WTC11 (cell line): ENCODE data around the gene TXN2. TPM values are rescaled to one million over a fixed set of nuclear protein-coding genes. Genes with fewer than 3 reads are reported as not detected.
"Not testable (repeated sequence)": the region's sequence is repeated elsewhere in the genome, so short reads cannot be mapped to it uniquely, and the experiment has no call there.

Experiments
- ATAC-seq: fragments of 200-7000 bp; cut with Tn5 transposase; 2 replicates; pipeline ENCODE4 v1.10.0; 2021; ENCODE audit warnings: mild to moderate bottlenecking, moderate library complexity
- CTCF ChIA-PET: fragments of 300-600 bp; sonication (Branson Sonifier 250); formaldehyde crosslinking; loops from one replicate; lab custom pipeline; 2021; ENCODE audit warnings: antibody characterized with exemption; lab: Charles Lee
- POLR2A ChIA-PET: fragments of 350-600 bp; sonication (Branson Sonifier 250); formaldehyde crosslinking; loops from one replicate; lab custom pipeline; 2021; ENCODE audit warnings: antibody characterized with exemption; lab: Charles Lee
- DNase-seq: peaks from one replicate; pipeline ENCODE4 v3.0.0; 2021; ENCODE audit warnings: low spot score
- H3K27ac Mint-ChIP-seq: 2 replicates; pipeline ENCODE4 v1.8.0; 2021; ENCODE audit warnings: mixed read lengths
- H3K27me3 Mint-ChIP-seq: 2 replicates; pipeline ENCODE4 v1.8.0; 2021; ENCODE audit warnings: low read depth, mild to moderate bottlenecking, moderate library complexity, mixed read lengths
- H3K36me3 Mint-ChIP-seq: 2 replicates; pipeline ENCODE4 v1.8.0; 2021; ENCODE audit warnings: mixed read lengths
- H3K4me1 Mint-ChIP-seq: 2 replicates; pipeline ENCODE4 v1.8.0; 2022; ENCODE audit warnings: mixed read lengths
- H3K4me3 Mint-ChIP-seq: 2 replicates; pipeline ENCODE4 v1.8.0; 2021; ENCODE audit warnings: mild to moderate bottlenecking, moderate library complexity, mixed read lengths
- H3K9me3 Mint-ChIP-seq: 2 replicates; pipeline ENCODE4 v1.8.0; 2021; ENCODE audit warnings: mixed read lengths
- ATF1 ChIP-seq: sonication (generic); formaldehyde crosslinking; IDR thresholded peaks from 2 replicates; pipeline ENCODE4 v1.8.1; 2023; ENCODE audit warnings: mild to moderate bottlenecking, moderate library complexity, missing genetic modification reagents
- EMX1 ChIP-seq: fragments of 250-450 bp; sonication (Bioruptor Pico); IDR thresholded peaks from 2 replicates; pipeline ENCODE4 v1.8.0; 2021; ENCODE audit warnings: mild to moderate bottlenecking
- GRHL2 ChIP-seq: fragments of 250-450 bp; sonication (Bioruptor Pico); IDR thresholded peaks from 2 replicates; pipeline ENCODE4 v1.8.0; 2022; ENCODE audit warnings: mild to moderate bottlenecking, moderate library complexity; ENCODE audit not compliant: insufficient replicate concordance, severe bottlenecking
- KAT7 ChIP-seq: sonication (generic); formaldehyde crosslinking; IDR thresholded peaks from 2 replicates; pipeline ENCODE4 v1.8.1; 2023; ENCODE audit warnings: missing genetic modification reagents, mild to moderate bottlenecking, borderline replicate concordance
- MXD4 ChIP-seq: fragments of 250-450 bp; sonication (Bioruptor Pico); IDR thresholded peaks from 2 replicates; pipeline ENCODE4 v1.8.0; 2021; ENCODE audit warnings: mild to moderate bottlenecking, moderate library complexity, borderline replicate concordance
- NFE2L1 ChIP-seq: sonication (generic); formaldehyde crosslinking; IDR thresholded peaks from 2 replicates; pipeline ENCODE4 v1.8.1; 2023; ENCODE audit warnings: missing genetic modification reagents
- NFYB ChIP-seq: sonication (generic); formaldehyde crosslinking; conservative IDR thresholded peaks from 2 replicates; pipeline ENCODE4 v1.8.0; 2022; ENCODE audit warnings: low read depth, missing genetic modification reagents
- NR3C1 ChIP-seq: sonication (generic); formaldehyde crosslinking; conservative IDR thresholded peaks from 2 replicates; pipeline ENCODE4 v1.8.1; 2023; ENCODE audit warnings: low read depth, mild to moderate bottlenecking, missing genetic modification reagents
- RELA ChIP-seq: sonication (generic); formaldehyde crosslinking; IDR thresholded peaks from 2 replicates; pipeline ENCODE4 v1.8.1; 2022; ENCODE audit warnings: missing genetic modification reagents, mild to moderate bottlenecking, borderline replicate concordance
- TP53 ChIP-seq: sonication (generic); formaldehyde crosslinking; IDR thresholded peaks from 2 replicates; pipeline ENCODE4 v1.8.1; 2023; ENCODE audit warnings: mild to moderate bottlenecking, missing genetic modification reagents
- ZBTB21 ChIP-seq: sonication (generic); formaldehyde crosslinking; IDR thresholded peaks from 2 replicates; pipeline ENCODE4 v1.8.1; 2023; ENCODE audit warnings: mild to moderate bottlenecking, missing genetic modification reagents, borderline replicate concordance
- total RNA-seq: library from RNA; stranded (reverse); gene quantifications from 3 replicates; pipeline ENCODE4 v1.2.3, GENCODE V29; 2021
- TF ChIP-seq, protein P1 (sequence below): sonication (generic); formaldehyde crosslinking; IDR thresholded peaks from 2 replicates; pipeline ENCODE4 v1.8.0; 2023; ENCODE audit warnings: missing genetic modification reagents, mild to moderate bottlenecking, borderline replicate concordance
- TF ChIP-seq, protein P2 (sequence below): sonication (generic); formaldehyde crosslinking; conservative IDR thresholded peaks from 2 replicates; pipeline ENCODE4 v1.8.1; 2022; ENCODE audit warnings: mild to moderate bottlenecking, missing genetic modification reagents
- TF ChIP-seq, protein P3 (sequence below): fragments of 250-450 bp; sonication (Bioruptor Pico); IDR thresholded peaks from 2 replicates; pipeline ENCODE4 v1.9.0; 2021; ENCODE audit warnings: moderate library complexity, mild to moderate bottlenecking, inconsistent platforms, borderline replicate concordance
- TF ChIP-seq, protein P4 (sequence below): sonication (generic); formaldehyde crosslinking; IDR thresholded peaks from 2 replicates; pipeline ENCODE4 v1.8.0; 2022; ENCODE audit warnings: mild to moderate bottlenecking, missing genetic modification reagents
- TF ChIP-seq, protein P5 (sequence below): sonication (generic); formaldehyde crosslinking; IDR thresholded peaks from 2 replicates; pipeline ENCODE4 v1.8.1; 2022; ENCODE audit warnings: low read depth, mild to moderate bottlenecking, moderate library complexity, missing genetic modification reagents, borderline replicate concordance
- TF ChIP-seq, protein P6 (sequence below): sonication (generic); formaldehyde crosslinking; IDR thresholded peaks from 2 replicates; pipeline ENCODE4 v1.8.0; 2022; ENCODE audit warnings: mild to moderate bottlenecking, missing genetic modification reagents

The TXN2 gene
- total RNA-seq, 1 experiment from 2014 or later, result 57.6 TPM

DNA sequence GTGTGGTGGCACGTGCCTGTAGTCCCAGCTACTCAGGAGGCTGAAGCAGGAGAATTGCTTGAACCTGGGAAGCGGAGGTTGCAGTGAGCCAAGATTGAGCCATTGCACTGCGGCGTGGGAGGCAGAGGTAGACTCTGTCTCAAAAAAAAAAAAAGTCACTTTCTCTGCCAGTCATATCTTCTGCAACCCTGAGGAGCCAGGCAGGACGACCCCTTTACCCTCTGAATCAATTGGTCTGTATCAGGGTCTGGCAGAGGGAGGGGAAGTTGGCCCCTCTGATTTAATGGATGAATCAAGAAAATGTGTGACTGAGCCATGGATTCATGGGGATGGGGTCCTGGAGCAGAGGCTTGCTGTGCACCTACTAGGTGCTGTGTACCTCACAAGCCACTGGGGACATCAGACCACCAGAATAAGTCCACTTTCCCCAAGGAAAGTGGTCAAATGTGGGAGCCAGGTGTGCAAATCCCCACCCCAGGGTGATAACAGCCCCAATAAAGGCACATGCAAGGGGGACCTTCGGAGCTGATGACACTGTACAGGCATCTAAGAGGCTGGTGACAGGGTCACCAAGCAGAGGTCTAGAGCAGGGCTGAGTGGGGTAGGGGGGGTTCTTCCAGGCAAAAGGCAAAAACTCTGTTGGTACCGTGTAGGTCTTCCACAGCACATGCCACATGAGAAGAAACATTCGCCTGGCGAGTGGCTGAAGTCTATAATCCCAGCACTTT is 29.0 kb downstream of the TXN2 start:
- Mint-ChIP-seq H3K9me3 (no peaks in the 10 kb centered on the region), H3K27ac (no peak overlapping the region; the same call in 1 of the 2 replicates), H3K27me3 (peaks cover 7% of the 10 kb centered on the region), H3K4me1 (peaks cover 28% of the 10 kb centered on the region), H3K36me3 (no peaks in the 10 kb centered on the region), H3K4me3 (no peak overlapping the region)
- TF ChIP-seq RELA (CRISPR knock-in tag) (no peak), EMX1 (CRISPR knock-in tag) (no peak), TP53 (CRISPR knock-in tag) (no peak)
- TF ChIP-seq, protein P1, sequence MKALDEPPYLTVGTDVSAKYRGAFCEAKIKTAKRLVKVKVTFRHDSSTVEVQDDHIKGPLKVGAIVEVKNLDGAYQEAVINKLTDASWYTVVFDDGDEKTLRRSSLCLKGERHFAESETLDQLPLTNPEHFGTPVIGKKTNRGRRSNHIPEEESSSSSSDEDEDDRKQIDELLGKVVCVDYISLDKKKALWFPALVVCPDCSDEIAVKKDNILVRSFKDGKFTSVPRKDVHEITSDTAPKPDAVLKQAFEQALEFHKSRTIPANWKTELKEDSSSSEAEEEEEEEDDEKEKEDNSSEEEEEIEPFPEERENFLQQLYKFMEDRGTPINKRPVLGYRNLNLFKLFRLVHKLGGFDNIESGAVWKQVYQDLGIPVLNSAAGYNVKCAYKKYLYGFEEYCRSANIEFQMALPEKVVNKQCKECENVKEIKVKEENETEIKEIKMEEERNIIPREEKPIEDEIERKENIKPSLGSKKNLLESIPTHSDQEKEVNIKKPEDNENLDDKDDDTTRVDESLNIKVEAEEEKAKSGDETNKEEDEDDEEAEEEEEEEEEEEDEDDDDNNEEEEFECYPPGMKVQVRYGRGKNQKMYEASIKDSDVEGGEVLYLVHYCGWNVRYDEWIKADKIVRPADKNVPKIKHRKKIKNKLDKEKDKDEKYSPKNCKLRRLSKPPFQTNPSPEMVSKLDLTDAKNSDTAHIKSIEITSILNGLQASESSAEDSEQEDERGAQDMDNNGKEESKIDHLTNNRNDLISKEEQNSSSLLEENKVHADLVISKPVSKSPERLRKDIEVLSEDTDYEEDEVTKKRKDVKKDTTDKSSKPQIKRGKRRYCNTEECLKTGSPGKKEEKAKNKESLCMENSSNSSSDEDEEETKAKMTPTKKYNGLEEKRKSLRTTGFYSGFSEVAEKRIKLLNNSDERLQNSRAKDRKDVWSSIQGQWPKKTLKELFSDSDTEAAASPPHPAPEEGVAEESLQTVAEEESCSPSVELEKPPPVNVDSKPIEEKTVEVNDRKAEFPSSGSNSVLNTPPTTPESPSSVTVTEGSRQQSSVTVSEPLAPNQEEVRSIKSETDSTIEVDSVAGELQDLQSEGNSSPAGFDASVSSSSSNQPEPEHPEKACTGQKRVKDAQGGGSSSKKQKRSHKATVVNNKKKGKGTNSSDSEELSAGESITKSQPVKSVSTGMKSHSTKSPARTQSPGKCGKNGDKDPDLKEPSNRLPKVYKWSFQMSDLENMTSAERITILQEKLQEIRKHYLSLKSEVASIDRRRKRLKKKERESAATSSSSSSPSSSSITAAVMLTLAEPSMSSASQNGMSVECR (CRISPR knock-in tag), result no peak
- TF ChIP-seq, protein P2, sequence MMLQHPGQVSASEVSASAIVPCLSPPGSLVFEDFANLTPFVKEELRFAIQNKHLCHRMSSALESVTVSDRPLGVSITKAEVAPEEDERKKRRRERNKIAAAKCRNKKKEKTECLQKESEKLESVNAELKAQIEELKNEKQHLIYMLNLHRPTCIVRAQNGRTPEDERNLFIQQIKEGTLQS (CRISPR knock-in tag), result no peak
- TF ChIP-seq, protein P3, sequence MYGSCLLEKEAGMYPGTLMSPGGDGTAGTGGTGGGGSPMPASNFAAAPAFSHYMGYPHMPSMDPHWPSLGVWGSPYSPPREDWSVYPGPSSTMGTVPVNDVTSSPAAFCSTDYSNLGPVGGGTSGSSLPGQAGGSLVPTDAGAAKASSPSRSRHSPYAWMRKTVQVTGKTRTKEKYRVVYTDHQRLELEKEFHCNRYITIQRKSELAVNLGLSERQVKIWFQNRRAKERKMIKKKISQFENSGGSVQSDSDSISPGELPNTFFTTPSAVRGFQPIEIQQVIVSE (CRISPR knock-in tag), result no peak
- TF ChIP-seq, protein P4, sequence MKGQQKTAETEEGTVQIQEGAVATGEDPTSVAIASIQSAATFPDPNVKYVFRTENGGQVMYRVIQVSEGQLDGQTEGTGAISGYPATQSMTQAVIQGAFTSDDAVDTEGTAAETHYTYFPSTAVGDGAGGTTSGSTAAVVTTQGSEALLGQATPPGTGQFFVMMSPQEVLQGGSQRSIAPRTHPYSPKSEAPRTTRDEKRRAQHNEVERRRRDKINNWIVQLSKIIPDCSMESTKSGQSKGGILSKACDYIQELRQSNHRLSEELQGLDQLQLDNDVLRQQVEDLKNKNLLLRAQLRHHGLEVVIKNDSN (CRISPR knock-in tag), result no peak
- ChIA-PET CTCF (interaction anchor here (1.3 kb wide), 1 partner anchor 18 kb away, joined by 9 read pairs; no protein-coding TSS in a partner anchor), POLR2A (interaction anchor here (1.1 kb wide), 1 partner anchor 42 kb away, joined by 4 read pairs; no protein-coding TSS in a partner anchor)
- ATAC-seq (no peak), DNase-seq (no peak)

DNA sequence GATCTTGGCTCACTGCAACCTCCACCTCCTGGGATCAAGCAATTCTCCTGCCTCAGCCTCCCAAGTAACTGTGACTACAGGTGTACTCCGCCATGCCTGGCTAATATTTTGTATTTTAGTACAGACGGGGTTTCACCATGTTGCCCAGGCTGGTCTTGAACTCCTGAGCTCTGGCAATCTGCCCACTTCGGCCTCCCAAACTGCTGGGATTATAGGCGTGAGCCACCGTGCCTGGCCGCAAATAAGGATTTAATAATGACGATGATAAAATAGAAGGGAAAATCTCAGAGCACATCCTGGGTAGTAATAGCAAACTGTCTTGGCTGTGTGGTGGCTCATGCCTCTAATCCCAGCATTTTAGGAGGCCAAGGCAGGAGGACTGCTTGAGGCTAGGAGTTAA is 30.5 kb downstream of the TXN2 start:
- H3K9me3 Mint-ChIP-seq, DNase-seq, H3K27ac Mint-ChIP-seq, ATAC-seq, H3K4me3 Mint-ChIP-seq, POLR2A ChIA-PET, H3K36me3 Mint-ChIP-seq, H3K27me3 Mint-ChIP-seq: not testable (repeated sequence)
- CTCF ChIA-PET, result interaction anchor here (1.3 kb wide), 1 partner anchor 20 kb away, joined by 9 read pairs; no protein-coding TSS in a partner anchor
- peaks cover 23% of the 10 kb centered on the region for H3K4me1 Mint-ChIP-seq

DNA sequence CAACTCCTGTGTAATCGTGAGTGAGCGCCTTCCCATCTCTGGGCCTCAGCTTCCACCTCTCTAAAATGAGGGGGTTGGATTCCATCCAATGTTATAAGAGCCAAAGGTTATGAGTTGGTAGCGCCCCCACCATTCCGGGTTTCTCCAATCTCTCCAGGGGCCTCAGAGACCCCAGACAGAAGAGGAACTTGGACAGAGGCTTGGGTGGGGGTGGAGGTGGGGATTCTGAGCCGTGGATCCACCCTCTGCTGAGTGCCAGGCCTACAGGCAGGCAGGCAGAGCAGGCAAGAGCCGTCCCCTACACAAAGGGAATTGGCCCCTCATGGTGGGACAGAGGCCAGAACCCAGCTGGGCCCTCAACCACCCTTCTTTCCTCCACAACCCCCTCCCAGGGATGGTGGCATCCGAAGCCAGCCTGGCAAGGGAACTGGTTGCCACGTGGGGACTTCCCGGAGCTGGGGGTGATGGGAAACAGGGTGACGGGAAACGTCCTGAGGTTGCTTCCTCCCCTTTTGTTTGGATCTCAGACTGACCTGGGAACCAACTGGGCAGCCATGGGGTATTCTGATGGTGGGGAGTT is 31.8 kb downstream of the TXN2 start:
- DNase-seq (no peak), ATAC-seq (no peak)
- POLR2A ChIA-PET, result no interaction called here
- CTCF ChIA-PET, result interaction anchor here (0.7 kb wide), 1 partner anchor 596 kb away, joined by 3 read pairs; no protein-coding TSS in a partner anchor
- H3K9me3 Mint-ChIP-seq, result peaks cover 7% of the 10 kb centered on the region; the same call in 1 of the 2 replicates
- no peaks in the 10 kb centered on the region for H3K27me3 Mint-ChIP-seq
- H3K36me3 Mint-ChIP-seq, result no peaks in the 10 kb centered on the region
- no peak overlapping the region for H3K4me3 Mint-ChIP-seq
- no peak overlapping the region for H3K27ac Mint-ChIP-seq
- H3K4me1 Mint-ChIP-seq, result peaks cover 26% of the 10 kb centered on the region
- TF ChIP-seq KAT7 (no peak), GRHL2 (CRISPR knock-in tag) (no peak), NFE2L1 (CRISPR knock-in tag) (no peak), MXD4 (CRISPR knock-in tag) (no peak), NFYB (CRISPR knock-in tag) (no peak), NR3C1 (CRISPR knock-in tag) (no peak), ZBTB21 (no peak), ATF1 (no peak)
- TF ChIP-seq, protein P5, sequence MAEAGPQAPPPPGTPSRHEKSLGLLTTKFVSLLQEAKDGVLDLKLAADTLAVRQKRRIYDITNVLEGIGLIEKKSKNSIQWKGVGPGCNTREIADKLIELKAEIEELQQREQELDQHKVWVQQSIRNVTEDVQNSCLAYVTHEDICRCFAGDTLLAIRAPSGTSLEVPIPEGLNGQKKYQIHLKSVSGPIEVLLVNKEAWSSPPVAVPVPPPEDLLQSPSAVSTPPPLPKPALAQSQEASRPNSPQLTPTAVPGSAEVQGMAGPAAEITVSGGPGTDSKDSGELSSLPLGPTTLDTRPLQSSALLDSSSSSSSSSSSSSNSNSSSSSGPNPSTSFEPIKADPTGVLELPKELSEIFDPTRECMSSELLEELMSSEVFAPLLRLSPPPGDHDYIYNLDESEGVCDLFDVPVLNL (CRISPR knock-in tag), result no peak
- TF ChIP-seq, protein P6, sequence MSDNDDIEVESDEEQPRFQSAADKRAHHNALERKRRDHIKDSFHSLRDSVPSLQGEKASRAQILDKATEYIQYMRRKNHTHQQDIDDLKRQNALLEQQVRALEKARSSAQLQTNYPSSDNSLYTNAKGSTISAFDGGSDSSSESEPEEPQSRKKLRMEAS, result no peak
- TF ChIP-seq, protein P1 (CRISPR knock-in tag), result no peak
